HG03521 (cell line): ENCODE results near the gene CDH13.

Source experiments
- ATAC-seq: cut with Tn5 transposase; IDR thresholded peaks from one replicate; pipeline ENCODE4 v1.9.1; 2021; ENCODE audit warnings: mild to moderate bottlenecking, moderate library complexity; ENCODE audit not compliant: unreplicated experiment

The CDH13 gene

DNA sequence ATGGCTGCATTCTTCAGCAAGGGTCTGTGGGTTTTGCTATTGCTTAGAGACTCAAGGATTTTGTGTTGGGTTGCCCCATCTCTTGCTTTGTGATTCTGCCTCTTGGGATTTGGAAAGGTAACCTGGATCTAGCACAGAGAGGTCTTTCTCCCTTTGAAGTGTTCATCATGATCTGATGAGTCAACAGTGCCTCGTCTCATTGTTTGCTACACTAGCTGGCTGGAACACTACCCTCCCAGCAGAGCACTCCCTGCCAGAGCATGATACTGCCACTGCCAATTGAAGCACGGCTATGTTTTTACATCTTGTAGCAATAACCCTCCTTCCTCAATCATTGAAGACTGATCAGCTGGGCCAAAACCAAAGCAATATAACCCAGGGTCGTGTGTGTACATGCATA, 361.0 kb downstream of the CDH13 start:
- ATAC-seq: no peak

- no peak for ATAC-seq
Measured at GRCh38 chr16:82990155-82990554, 363.4 kb downstream of the CDH13 start.

- ATAC-seq: no peak
Measured at GRCh38 chr16:82991410-82991809, 364.6 kb downstream of the CDH13 start.

- no peak for ATAC-seq
Measured at GRCh38 chr16:82991966-82992675, 365.4 kb downstream of the CDH13 start.

DNA sequence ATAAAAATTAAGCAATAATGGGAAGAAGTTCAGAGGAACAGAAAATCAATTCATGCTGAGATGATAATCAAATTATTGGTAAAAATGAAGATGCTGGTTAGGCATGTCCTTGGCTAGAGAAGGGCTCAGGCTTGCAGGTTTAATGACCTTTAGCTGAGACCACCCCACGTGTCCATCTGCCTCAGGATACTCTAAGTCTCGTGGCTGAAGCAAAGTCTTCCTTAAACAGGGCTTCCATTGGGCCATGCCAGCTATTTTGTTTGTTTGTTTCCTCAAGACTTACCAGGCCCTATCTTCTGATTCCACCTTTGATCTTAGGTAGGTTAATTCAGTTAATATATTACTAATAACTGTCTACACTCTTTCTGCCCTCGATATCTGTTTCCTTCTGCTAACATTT, 366.0 kb downstream of the CDH13 start:
- no peak for ATAC-seq

- ATAC-seq: no peak
Measured at GRCh38 chr16:82993415-82993814, 366.6 kb downstream of the CDH13 start.

DNA sequence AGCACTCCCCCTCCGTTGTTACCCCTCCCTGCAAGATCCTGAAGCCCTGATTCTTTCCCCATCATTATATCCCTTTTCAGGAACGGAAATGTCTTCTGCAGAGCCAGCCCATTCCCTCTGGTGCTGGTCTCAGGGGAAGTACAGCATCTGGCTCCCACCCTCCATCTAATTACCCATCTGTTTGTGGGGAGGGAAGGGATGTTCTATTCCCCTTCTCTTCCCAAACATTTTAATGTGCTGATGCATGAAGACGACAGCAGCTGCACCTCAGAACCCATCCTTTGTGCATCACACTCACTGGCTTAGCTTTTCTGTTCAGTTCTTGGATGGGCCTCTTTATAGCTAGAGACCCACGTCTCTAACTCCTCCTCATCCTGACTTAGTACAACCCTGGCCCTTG, 367.2 kb downstream of the CDH13 start:
- ATAC-seq: no peak

- no peak for ATAC-seq
Measured at GRCh38 chr16:82995286-82995923, 368.6 kb downstream of the CDH13 start.

DNA sequence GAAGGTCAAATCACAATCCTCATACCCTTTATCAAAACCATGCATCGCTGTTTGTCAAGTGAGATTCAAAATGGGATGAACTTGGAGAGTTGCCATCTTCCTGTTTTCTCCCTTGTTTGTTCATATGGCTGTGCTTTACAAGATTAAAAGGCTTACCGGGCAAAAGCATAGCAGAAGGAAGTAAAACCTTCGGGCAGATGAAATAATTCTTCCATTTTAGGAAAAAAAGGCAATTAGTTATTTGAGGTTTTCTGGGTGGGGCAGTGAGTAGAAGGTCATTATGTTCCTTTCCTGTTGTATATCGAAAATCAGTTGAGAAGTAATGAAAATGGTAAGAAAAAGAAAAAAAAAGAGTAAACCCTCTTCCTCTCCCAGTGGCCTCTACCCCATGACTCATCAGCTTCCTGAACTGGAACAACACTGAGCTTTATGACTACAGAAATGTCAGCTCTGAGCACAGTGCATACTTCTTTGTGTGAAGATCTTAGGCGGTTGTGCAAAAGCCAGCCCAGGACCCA, 369.2 kb downstream of the CDH13 start:
- ATAC-seq: no peak

- no peak for ATAC-seq
Measured at GRCh38 chr16:82996814-82997213, 370.0 kb downstream of the CDH13 start.

GRCh38 chr16:82999711-83000110, 372.9 kb downstream of the CDH13 start:
- ATAC-seq: no peak

DNA sequence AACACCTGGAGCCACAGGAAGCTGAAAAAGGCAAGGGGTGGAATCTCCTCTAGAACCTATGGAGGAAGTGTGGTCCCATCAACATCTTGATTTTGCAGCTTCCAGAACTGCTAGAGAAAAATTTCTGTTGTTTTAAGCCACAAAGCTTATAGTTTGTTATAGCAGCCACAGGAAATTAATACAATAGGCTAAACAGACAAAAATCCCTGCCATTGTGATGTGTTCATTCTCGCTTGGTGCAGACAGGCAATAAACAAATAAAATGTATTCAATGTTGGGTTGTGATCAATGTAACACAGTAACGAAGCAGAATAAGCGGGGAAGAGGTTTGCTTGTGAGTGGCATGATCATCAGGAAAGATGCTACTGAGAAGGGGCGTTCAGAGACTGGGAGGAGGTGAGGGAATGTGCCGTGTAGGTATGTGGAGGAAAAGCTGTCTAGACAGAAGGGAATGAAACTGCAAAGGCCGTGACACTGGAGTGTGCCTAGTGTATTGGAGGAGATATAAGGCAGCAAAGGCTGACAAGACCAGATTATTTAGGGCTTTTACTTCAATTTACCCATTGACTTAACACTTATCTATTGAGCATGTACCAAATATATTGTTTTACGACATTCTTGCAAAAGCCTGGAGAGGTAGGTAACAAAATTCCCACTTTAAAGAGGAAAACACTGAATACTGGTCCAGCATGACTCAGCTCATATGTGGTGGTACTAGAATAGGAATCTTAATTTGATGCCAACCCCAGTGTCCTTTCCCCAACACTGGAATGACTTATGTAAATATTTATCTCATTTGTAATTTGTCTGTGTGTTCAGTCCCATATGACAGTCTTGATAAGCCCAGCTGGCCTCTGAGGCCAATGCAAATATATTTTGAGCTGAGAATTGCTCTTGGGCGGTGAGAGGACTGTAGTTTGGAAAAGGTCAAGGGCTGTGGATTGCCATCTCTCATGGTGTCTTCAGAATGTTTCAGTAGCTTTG, 375.9 kb downstream of the CDH13 start:
- ATAC-seq: no peak

GRCh38 chr16:83004868-83005652, 378.3 kb downstream of the CDH13 start:
- no peak for ATAC-seq

GRCh38 chr16:83005653-83006160, 378.9 kb downstream of the CDH13 start:
- no peak for ATAC-seq

DNA sequence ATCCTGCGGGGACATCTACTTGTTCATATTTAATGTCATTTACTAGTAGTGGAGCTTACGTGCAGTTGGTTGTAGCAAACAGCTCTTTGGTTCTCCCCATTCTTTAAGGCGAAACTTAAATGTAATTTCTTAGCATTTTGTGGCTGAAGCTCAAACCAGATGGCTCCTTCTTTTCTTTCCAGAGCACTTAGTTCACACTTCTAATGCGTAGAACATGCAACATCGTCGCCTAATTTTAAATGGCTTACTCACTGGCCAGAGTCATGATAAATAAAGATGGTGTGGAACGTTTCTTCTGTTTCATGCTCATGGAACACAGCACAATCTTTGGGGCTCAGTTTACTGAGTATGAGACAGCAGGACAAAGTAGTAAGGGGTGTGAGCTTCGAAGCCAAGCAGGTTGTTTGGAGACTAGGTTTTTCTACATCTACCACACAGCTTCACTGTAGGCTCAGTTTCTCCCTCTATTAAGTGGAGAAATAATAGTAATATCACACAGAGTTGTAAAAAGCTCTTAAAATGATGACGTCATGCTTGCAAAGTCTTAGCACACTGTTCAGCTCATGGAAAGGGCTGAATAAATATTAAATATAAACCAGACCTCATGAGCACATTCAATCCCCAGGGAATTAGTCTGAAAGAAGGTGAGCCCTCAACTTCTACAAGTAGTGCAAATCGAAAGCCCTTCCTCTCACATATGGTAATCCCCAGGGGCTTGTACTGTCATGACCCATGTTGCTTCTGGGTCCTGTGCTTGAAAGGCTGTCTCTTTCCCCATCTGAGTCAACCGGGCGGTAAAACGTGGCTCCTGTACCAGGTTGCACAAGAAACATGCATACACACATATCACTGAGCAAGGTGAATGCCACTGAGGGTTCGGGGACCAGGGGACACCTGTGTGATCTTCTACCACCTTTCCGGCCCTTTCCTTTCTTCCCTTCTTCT, 384.3 kb downstream of the CDH13 start:
- ATAC-seq: no peak

- no peak for ATAC-seq
Measured at GRCh38 chr16:83011939-83012338, 385.2 kb downstream of the CDH13 start.

- ATAC-seq: no peak
Measured at GRCh38 chr16:83013071-83013470, 386.3 kb downstream of the CDH13 start.

GRCh38 chr16:83019963-83020362, 393.2 kb downstream of the CDH13 start:
- ATAC-seq: no peak

- ATAC-seq: no peak
Measured at GRCh38 chr16:83021045-83021444, 394.3 kb downstream of the CDH13 start.
